Glutamatergic neuron (in vitro differentiated cells): ENCODE results near the gene MTCH1. TPM values are rescaled to one million over a fixed set of nuclear protein-coding genes. Genes with fewer than 3 reads are reported as not detected.
A peak's percentile ranks its signal among the peaks of the same experiment; 100 is the strongest.

Source experiments
- DNase-seq: peaks from one replicate; pipeline ENCODE4 v3.0.0; 2022
- H3K27ac Mint-ChIP-seq: one replicate; pipeline ENCODE4 v1.8.0; 2020; ENCODE audit warnings: mild to moderate bottlenecking, mixed read lengths, inconsistent platforms; ENCODE audit not compliant: unreplicated experiment
- H3K27me3 Mint-ChIP-seq: one replicate; pipeline ENCODE4 v1.8.0; 2020; ENCODE audit warnings: mild to moderate bottlenecking, moderate library complexity, mixed read lengths, inconsistent platforms; ENCODE audit not compliant: unreplicated experiment
- H3K36me3 Mint-ChIP-seq: one replicate; pipeline ENCODE4 v1.8.0; 2020; ENCODE audit warnings: mild to moderate bottlenecking, mixed read lengths, inconsistent platforms; ENCODE audit not compliant: unreplicated experiment
- H3K4me1 Mint-ChIP-seq: one replicate; pipeline ENCODE4 v1.8.0; 2020; ENCODE audit warnings: mild to moderate bottlenecking, low read depth, mixed read lengths, inconsistent platforms; ENCODE audit not compliant: unreplicated experiment
- H3K4me3 Mint-ChIP-seq: one replicate; pipeline ENCODE4 v1.8.0; 2020; ENCODE audit warnings: mild to moderate bottlenecking, mixed read lengths, inconsistent platforms; ENCODE audit not compliant: unreplicated experiment
- H3K9me3 Mint-ChIP-seq: one replicate; pipeline ENCODE4 v1.8.0; 2020; ENCODE audit warnings: mild to moderate bottlenecking, moderate library complexity, mixed read lengths, inconsistent platforms; ENCODE audit not compliant: unreplicated experiment
- CTCF ChIP-seq: fragments of 200-600 bp; sonication (generic); IDR thresholded peaks from one replicate; pipeline ENCODE4 v1.5.0; 2021; ENCODE audit not compliant: partially characterized antibody, unreplicated experiment
- total RNA-seq: library from RNA; stranded (reverse); fragmentation: NEBNext Ultra II Directional; extraction: Animal tissue kit (Norgen Biotek cat#: 25700); gene quantifications from one replicate; pipeline ENCODE4 v1.2.1, GENCODE V29; 2021; ENCODE audit not compliant: unreplicated experiment

The MTCH1 gene
- total RNA-seq, 1 donor from 2014 or later: 179 TPM

- no peaks in the 10 kb centered on the region for H3K36me3 Mint-ChIP-seq
- H3K4me3 Mint-ChIP-seq: no peak overlapping the region
- no peak for DNase-seq
- H3K27ac Mint-ChIP-seq: no peak overlapping the region
- H3K4me1 Mint-ChIP-seq: peaks cover 8% of the 10 kb centered on the region
- H3K9me3 Mint-ChIP-seq: peaks cover 6% of the 10 kb centered on the region
- no peak for TF ChIP-seq CTCF
- H3K27me3 Mint-ChIP-seq: peaks cover 2% of the 10 kb centered on the region
Observed at GRCh38 chr6:37020812-37021211, 34.8 kb upstream of the MTCH1 start.

- no peak overlapping the region for H3K4me3 Mint-ChIP-seq
- peaks cover 2% of the 10 kb centered on the region for H3K27me3 Mint-ChIP-seq
- no peaks in the 10 kb centered on the region for H3K36me3 Mint-ChIP-seq
- peaks cover 8% of the 10 kb centered on the region for H3K4me1 Mint-ChIP-seq
- no peak overlapping the region for H3K27ac Mint-ChIP-seq
- H3K9me3 Mint-ChIP-seq: peaks cover 6% of the 10 kb centered on the region
- DNase-seq: no peak
- TF ChIP-seq CTCF: no peak
Observed at GRCh38 chr6:37020381-37020780, 34.4 kb upstream of the MTCH1 start.

GRCh38 chr6:37019065-37019450 is 33.1 kb upstream of the MTCH1 start:
- H3K27ac Mint-ChIP-seq: no peak overlapping the region
- H3K4me1 Mint-ChIP-seq: peaks cover 8% of the 10 kb centered on the region
- no peak for TF ChIP-seq CTCF
- no peak overlapping the region for H3K4me3 Mint-ChIP-seq
- no peak for DNase-seq
- H3K36me3 Mint-ChIP-seq: no peaks in the 10 kb centered on the region
- peaks cover 6% of the 10 kb centered on the region for H3K9me3 Mint-ChIP-seq
- peaks cover 2% of the 10 kb centered on the region for H3K27me3 Mint-ChIP-seq

- Mint-ChIP-seq H3K27me3 (peaks cover 2% of the 10 kb centered on the region), H3K4me3 (peak overlapping the region; percentile 34), H3K9me3 (peaks cover 3% of the 10 kb centered on the region), H3K4me1 (peaks cover 8% of the 10 kb centered on the region), H3K36me3 (no peaks in the 10 kb centered on the region), H3K27ac (peak overlapping the region; percentile 76)
- TF ChIP-seq CTCF: peak; percentile 79
- peak; percentile 96 for DNase-seq
Observed at GRCh38 chr6:37018198-37019064, 32.4 kb upstream of the MTCH1 start.

GRCh38 chr6:37017606-37018197 is 31.7 kb upstream of the MTCH1 start:
- Mint-ChIP-seq H3K27me3 (peaks cover 2% of the 10 kb centered on the region), H3K4me1 (peaks cover 8% of the 10 kb centered on the region), H3K36me3 (no peaks in the 10 kb centered on the region), H3K4me3 (peak overlapping the region; percentile 34), H3K27ac (peak overlapping the region; percentile 76), H3K9me3 (peaks cover 3% of the 10 kb centered on the region)
- no peak for DNase-seq
- no peak for TF ChIP-seq CTCF
